ENCODE data around the gene SNX12. TPM values are rescaled to one million over a fixed set of nuclear protein-coding genes. Genes with fewer than 3 reads are reported as not detected.

Gene SNX12
- total RNA-seq (2014; rRNA removed; shearing (Covaris generic)), result 103 and 105 TPM in 2 replicates

DNA sequence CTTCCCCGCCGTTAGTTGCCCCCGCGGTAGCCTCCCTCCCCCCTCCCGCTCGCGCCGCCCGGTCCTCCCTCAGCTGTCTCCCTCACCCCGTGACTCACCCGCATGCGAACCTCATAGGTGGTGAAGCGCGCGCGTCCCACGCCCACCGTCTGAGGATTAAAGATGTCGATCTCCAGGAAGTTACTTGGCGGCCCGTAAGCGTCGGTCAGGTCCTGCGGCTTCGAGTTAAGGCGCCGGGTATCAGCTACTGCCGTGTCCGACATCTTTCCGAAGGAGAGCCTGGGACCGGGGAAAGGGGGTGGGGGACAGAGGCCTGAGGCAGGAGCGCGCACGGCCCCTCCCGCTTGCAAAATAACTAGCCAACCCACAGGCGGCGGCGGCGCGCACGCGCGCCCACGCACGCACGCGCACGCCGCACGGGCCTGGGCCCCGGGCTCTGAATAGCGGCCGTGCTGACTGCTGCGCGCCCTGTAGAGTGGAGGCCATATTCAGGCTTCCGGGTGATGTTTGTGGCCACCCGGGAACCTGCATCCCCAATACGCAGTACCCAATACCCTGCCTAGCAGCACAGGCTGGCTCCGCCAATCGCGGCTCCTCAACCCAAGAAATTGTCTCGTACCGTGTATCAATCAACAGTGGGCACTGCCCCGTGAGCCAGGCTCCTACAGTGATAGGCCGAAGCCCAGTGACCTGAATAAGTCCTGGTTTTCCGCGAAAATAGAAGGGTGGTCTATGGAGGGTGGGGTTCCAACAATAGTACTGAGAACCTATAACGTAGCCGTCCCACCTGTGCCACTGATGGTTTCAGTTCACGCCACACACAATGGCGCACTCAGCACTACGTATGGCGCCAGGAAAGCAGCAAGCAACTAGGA, at the start of gene SNX12:
TSS of gene SNX12 (minus strand) at position 291 of the 875 bp plus-strand sequence. CDS start at position 263, 28 bp downstream.
- Histone ChIP-seq H3K4me3 (peak within 1 kb of the TSS; percentile 84), H3K4me1 (no peaks in the 10 kb centered on the region), H3K27ac (peak within 1 kb of the TSS; percentile 87), H3K27me3 (no peaks in the 10 kb centered on the region), H3K36me3 (peaks cover 12% of the 10 kb centered on the region), H3K9me3 (replicated peaks) (no peaks in the 10 kb centered on the region)
- DNase-seq, result peak; percentile 96

DNA sequence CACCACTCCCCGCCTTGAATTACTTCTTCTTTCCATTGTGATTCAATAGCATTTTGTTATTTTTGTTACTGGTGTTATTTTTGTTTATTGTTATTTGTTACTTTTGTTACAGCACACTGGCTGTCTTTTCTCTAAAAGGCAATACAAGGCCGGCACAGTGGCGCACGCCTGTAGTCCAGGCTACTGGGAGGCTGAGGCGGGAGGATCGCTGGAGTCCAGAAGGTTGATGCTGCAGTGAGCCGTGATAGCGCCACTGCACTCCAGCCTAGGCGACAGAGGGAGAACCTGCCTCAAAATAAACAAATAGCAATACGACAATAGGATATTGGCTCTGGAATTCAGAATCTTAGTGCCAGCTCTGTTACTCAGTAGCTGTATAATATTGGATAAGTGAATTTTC, 49.2 kb upstream of the SNX12 start:
- DNase-seq, result no peak
- Histone ChIP-seq H3K4me3 (peak overlapping the region; percentile 76), H3K9me3 (replicated peaks) (no peaks in the 10 kb centered on the region), H3K27me3 (no peaks in the 10 kb centered on the region), H3K4me1 (no peaks in the 10 kb centered on the region), H3K27ac (no peak overlapping the region), H3K36me3 (peaks cover 12% of the 10 kb centered on the region)

DNA sequence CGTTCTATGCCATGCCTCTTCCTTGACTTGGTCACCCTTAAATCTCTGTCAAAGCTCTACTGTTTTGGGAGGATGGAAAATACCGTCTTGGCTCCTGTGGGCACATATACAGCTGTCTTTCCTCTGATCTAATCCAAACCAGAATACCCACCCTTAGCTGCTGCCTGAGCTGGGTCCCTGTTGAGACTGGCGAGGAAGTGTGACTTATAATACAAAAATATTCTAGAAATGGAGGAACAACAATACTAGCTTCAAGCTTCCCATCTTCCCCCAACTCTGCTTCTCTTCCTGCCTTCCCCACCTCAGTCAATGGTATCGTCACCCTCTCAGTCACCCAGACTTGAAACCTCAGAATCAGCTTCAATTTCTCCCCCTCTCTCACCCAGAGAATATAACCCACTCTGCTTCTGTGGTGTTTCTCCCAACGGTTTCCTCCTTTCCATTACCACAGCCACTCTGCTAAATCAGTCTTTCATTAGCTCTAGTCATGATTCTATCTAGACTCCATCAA, 43.8 kb upstream of the SNX12 start:
- Histone ChIP-seq H3K9me3 (replicated peaks) (no peaks in the 10 kb centered on the region), H3K4me1 (peaks cover 15% of the 10 kb centered on the region), H3K4me3 (no peak overlapping the region), H3K27me3 (no peaks in the 10 kb centered on the region), H3K36me3 (no peaks in the 10 kb centered on the region), H3K27ac (no peak overlapping the region)
- DNase-seq, result no peak

DNA sequence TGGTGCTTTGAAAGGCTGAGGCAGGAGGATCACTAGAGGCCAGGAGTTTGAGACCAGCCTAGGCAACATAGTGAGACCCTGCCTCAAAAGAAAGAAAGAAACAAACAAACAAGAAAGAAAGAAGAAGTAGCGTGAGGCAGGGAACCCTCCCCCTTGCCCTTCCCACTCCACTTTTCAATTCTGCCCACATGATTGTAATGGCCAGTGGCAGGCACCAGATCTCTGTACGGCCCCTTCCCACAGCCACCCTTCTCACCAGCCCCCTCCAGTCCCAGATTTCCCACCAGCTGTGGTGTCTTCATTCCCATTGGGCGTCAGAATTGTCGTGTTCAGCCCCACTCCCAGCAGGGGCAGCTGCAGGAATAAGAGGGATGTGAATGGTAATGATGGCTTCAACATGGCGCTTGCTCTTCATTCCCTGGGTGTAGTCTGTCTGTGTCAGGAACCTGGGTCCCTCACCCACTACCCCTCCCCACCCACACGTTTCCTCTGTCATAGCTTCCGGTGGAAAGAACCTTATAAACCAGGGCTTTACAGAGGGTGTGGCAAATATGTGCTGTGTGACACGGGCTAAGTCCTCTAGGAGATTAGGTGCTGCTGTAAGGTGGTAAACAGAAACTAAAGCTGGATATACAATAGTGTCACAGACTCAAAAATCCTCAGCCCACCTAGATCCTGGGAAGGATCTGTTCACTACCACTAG, 43.2 kb upstream of the SNX12 start, which contains the start of gene IL2RG:
TSS of gene IL2RG (minus strand) at position 437 of the 703 bp plus-strand sequence. CDS start at position 399, 38 bp downstream.
- Histone ChIP-seq H3K9me3 (replicated peaks) (no peaks in the 10 kb centered on the region), H3K27ac (no peak within 1 kb of the TSS), H3K36me3 (no peaks in the 10 kb centered on the region), H3K27me3 (no peaks in the 10 kb centered on the region), H3K4me3 (no peak within 1 kb of the TSS), H3K4me1 (peaks cover 20% of the 10 kb centered on the region)
- DNase-seq, result no peak

DNA sequence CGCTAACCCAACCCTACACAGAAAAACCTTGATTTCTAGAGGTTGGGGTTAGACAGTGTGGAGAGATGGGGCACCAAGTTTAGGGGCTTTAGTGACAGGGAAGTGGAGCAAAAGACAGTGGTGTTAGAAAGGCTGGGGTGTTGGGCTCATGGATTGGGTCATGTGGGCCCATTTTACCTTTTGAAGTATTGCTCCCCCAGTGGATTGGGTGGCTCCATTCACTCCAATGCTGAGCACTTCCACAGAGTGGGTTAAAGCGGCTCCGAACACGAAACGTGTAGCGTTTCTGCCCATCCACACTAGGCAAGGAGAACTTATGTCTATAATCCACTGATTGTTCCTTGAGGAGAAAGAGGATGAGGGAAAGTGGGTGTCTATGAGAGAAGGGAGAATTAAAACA, 40.9 kb upstream of the SNX12 start:
- H3K4me3 ChIP-seq, result no peak overlapping the region
- H3K9me3 ChIP-seq (replicated peaks), result no peaks in the 10 kb centered on the region
- no peaks in the 10 kb centered on the region for H3K36me3 ChIP-seq
- H3K27me3 ChIP-seq, result no peaks in the 10 kb centered on the region
- DNase-seq, result no peak
- H3K4me1 ChIP-seq, result peaks cover 34% of the 10 kb centered on the region
- no peak overlapping the region for H3K27ac ChIP-seq

DNA sequence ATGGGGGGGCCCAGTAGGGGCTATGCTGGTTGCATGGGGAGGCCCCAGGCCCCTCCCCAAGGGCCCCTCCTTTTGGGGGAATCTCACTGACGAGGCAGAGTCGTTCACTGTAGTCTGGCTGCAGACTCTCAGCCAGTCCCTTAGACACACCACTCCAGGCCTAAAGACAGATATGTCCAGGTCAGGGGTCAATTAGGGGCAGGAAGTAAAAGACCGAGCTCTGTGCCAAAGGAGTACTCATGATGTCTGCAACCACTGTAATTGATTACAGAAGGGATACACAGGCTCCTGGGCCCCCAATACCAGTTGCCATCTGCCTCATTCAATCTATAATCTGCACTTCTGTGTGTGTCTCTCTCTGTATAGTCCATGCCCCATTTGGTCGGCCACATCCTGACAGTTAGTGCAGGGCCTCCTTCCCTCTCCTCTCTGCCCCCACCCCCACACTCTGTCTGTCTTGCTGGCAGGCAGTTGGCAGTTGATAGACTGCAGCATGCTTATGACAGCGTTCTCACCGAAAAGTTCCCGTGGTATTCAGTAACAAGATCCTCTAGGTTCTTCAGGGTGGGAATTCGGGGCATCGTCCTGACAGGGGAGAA, 39.7 kb upstream of the SNX12 start:
- no peaks in the 10 kb centered on the region for H3K9me3 ChIP-seq (replicated peaks)
- peaks cover 37% of the 10 kb centered on the region for H3K4me1 ChIP-seq
- DNase-seq, result peak; percentile 51 to 66
- H3K27me3 ChIP-seq, result no peaks in the 10 kb centered on the region
- no peak overlapping the region; the same call in 1 of the 2 replicates for H3K27ac ChIP-seq
- no peak overlapping the region for H3K4me3 ChIP-seq
- H3K36me3 ChIP-seq, result no peaks in the 10 kb centered on the region

DNA sequence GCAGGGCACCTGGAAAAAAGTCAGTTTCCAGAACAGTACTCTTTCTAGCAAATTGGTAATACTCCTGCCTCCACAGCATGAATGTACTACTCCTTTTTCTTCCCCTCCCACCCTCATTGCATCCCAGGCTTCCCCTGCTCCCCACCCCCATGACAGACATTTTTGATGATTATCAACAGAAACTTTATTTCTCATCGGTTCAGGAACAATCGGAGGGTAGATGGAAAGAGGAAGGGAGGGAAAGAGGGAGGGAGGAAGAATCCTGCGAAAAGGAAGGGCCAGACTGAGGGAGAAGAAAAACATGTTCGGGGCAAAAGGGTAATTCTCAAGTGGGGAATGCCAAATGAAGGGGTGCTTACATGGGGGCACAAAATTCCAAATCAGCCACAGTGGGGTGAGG, 39.1 kb upstream of the SNX12 start:
- Histone ChIP-seq H3K27me3 (no peaks in the 10 kb centered on the region), H3K4me1 (peaks cover 43% of the 10 kb centered on the region), H3K4me3 (no peak overlapping the region), H3K9me3 (replicated peaks) (no peaks in the 10 kb centered on the region), H3K36me3 (no peaks in the 10 kb centered on the region), H3K27ac (no peak overlapping the region)
- no peak for DNase-seq

DNA sequence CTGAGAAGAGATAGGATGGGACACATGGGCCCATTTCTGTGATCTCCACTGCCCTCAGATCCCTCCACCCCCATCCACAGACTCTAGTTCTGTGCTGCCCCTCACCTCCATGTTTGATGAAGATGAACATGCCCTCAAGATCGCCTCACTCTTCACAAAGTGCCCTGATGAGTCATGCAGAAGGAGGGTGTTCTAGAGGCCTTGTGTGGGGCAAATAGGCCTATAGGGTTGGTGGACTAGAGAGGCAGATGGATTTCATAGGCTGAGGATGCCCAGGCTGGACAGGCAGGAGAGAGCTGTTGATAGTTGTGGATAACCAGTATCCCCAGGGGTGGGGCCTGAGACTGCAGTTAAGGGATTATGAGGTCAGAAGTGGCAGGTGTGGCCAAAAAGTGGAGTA, 38.3 kb upstream of the SNX12 start, which contains the start of gene CXorf65:
TSS of gene CXorf65 (minus strand) at position 314 of the 400 bp plus-strand sequence. CDS start at position 130, 184 bp downstream.
- Histone ChIP-seq H3K27me3 (no peaks in the 10 kb centered on the region), H3K4me1 (peaks cover 52% of the 10 kb centered on the region), H3K4me3 (no peak within 1 kb of the TSS), H3K36me3 (no peaks in the 10 kb centered on the region), H3K27ac (no peak within 1 kb of the TSS), H3K9me3 (replicated peaks) (no peaks in the 10 kb centered on the region)
- DNase-seq, result peak; percentile 38 to 56

DNA sequence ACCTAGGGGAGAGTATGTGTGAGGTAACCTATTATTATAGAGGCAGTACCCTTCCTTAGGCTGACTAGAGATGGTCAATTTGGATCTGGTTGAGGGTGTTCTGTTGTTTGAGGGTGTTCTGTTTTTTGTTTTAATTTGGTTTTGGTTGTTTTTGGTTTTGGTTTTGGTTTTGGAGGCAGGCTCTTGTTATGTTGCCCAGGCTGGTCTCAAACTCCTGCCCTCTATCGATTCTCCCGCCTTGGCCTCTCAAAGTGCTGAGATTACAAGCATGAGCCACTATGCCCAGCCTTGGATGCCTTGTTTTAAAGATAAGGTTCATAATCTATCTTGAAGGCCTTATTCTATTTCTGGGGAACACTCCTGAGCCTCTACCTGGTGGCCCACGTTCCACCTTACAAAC, 37.5 kb upstream of the SNX12 start:
- Histone ChIP-seq H3K4me3 (no peak overlapping the region), H3K27ac (no peak overlapping the region), H3K4me1 (peaks cover 53% of the 10 kb centered on the region), H3K9me3 (replicated peaks) (no peaks in the 10 kb centered on the region), H3K36me3 (no peaks in the 10 kb centered on the region), H3K27me3 (no peaks in the 10 kb centered on the region)
- no peak for DNase-seq

DNA sequence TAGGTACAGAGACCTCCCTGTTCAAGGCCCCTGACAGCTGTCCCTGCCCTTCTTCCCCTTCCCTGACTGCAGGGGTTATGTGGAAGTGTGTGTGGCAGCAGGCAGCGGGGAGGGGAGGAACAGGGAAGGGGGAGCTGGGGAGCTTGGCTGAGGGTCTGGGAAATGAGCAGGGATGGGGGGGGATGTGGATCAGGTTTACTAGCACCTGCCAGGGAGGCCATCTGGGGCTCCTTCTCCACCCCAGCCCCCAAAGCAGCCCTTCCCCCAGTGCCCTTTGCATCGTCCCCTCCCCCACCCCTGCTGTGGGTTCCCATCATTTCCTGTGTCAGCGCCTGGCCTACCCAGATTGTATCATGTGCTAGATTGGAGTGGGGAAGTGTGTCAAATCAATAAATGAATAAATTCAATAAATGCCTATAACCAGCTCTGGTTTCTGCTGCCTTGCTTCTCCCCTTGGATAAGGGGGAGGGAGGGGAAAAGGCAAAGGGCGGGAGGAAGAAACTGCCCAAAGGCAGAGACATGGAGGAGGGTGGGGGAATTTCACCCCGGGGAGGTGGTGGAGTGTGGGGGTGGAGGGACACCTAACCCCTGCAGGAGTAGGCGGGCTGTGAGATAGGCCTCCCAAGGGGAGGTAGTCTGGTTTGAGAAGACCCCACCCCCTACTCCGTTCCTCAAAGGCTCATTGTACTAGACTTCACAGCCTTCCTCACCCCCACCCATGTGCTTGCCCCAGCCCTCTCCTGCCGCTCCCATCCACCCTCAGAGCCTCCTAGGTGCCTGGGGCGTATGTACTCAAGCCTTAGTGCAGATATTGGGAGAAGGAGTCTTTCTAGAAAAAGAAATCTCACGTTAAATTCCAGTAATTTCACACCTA, 35.2 kb upstream of the SNX12 start:
- peak overlapping the region; percentile 94 for H3K27ac ChIP-seq
- no peaks in the 10 kb centered on the region for H3K36me3 ChIP-seq

DNA sequence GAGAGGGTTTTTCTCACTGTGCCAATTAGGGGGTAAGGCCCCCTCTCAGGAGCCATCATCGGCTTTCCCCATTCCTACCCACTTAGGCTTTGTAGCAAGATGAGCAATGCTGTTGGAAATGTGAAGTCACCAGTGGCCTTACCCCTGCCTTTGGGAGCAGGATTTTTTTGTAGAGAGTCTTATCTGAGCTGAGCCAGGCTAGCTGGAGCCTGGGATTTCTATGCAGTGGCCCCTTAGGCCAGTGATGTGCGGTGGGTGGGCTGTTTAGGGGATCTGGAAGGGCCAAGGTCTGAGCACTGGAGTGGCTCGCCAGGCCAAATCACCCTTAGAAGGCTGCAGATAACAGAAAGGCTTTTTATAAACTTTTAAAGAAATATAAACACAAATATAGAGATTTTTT, 34.2 kb upstream of the SNX12 start:
- Histone ChIP-seq H3K27me3 (no peaks in the 10 kb centered on the region), H3K27ac (peak overlapping the region; percentile 94), H3K4me3 (no peak overlapping the region), H3K9me3 (replicated peaks) (no peaks in the 10 kb centered on the region), H3K4me1 (peaks cover 51% of the 10 kb centered on the region), H3K36me3 (no peaks in the 10 kb centered on the region)
- DNase-seq, result peak; percentile 42 to 52

More for the DNA sequence above, 35.2 kb upstream of the SNX12 start:
- DNase-seq, result peak; percentile 98
- Histone ChIP-seq H3K27me3 (no peaks in the 10 kb centered on the region), H3K4me1 (peaks cover 55% of the 10 kb centered on the region), H3K9me3 (replicated peaks) (no peaks in the 10 kb centered on the region), H3K4me3 (peak overlapping the region; percentile 61)

DNA sequence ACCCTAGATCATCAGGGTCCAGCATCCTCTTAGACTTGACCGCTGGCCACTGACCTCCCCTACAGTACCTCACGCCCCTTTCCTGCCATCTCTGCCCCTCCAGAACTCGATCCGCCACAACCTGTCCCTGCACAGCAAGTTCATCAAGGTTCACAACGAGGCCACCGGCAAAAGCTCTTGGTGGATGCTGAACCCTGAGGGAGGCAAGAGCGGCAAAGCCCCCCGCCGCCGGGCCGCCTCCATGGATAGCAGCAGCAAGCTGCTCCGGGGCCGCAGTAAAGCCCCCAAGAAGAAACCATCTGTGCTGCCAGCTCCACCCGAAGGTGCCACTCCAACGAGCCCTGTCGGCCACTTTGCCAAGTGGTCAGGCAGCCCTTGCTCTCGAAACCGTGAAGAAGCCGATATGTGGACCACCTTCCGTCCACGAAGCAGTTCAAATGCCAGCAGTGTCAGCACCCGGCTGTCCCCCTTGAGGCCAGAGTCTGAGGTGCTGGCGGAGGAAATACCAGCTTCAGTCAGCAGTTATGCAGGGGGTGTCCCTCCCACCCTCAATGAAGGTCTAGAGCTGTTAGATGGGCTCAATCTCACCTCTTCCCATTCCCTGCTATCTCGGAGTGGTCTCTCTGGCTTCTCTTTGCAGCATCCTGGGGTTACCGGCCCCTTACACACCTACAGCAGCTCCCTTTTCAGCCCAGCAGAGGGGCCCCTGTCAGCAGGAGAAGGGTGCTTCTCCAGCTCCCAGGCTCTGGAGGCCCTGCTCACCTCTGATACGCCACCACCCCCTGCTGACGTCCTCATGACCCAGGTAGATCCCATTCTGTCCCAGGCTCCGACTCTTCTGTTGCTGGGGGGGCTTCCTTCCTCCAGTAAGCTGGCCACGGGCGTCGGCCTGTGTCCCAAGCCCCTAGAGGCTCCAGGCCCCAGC, 32.7 kb upstream of the SNX12 start:
- Histone ChIP-seq H3K9me3 (replicated peaks) (no peaks in the 10 kb centered on the region), H3K4me3 (no peak overlapping the region), H3K27me3 (no peaks in the 10 kb centered on the region), H3K36me3 (no peaks in the 10 kb centered on the region), H3K27ac (peak overlapping the region; percentile 94; the same call in 1 of the 2 replicates), H3K4me1 (peaks cover 40% of the 10 kb centered on the region)
- no peak for DNase-seq

DNA sequence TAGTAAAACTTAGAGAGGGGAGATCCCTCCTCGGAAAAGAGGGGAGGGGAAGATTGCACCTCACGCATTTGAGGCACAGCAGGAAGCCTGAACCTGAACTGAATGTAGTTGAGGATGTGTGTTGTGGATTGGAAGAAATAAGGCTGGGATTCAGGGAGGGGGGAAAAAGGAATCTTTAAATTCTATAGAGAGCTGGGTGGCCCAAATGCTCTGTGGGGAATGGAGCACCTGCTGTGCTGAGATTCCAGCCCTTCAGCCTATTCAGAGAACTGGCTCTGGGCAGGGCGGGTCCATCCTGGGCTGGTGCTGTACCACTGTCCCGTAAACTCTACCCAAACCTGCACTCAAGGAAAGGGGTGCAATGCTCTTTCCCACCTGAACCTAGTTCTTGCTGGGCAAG, 31.6 kb upstream of the SNX12 start:
- Histone ChIP-seq H3K36me3 (no peaks in the 10 kb centered on the region), H3K27me3 (no peaks in the 10 kb centered on the region), H3K4me3 (no peak overlapping the region), H3K9me3 (replicated peaks) (no peaks in the 10 kb centered on the region), H3K27ac (no peak overlapping the region), H3K4me1 (peaks cover 35% of the 10 kb centered on the region)
- DNase-seq, result no peak

All from SJCRH30 (cell line).